IgD-negative memory B cell (primary cell): ENCODE measurements around the gene PTH1R. TPM values are rescaled to one million over a fixed set of nuclear protein-coding genes. Genes with fewer than 3 reads are reported as not detected.

Experiments
- H3K27ac Mint-ChIP-seq, 3 donors: one replicate each; pipeline ENCODE4 v1.8.0; 2020 to 2022; ENCODE audit warnings: mild to moderate bottlenecking in 3 of 3, mixed read lengths in 3 of 3, moderate library complexity in 1 of 3
- H3K27me3 Mint-ChIP-seq: one replicate; pipeline ENCODE4 v1.8.0; 2021; ENCODE audit warnings: mixed read lengths
- H3K36me3 Mint-ChIP-seq: one replicate; pipeline ENCODE4 v1.8.0; 2020; ENCODE audit warnings: mild to moderate bottlenecking, mixed read lengths
- H3K4me1 Mint-ChIP-seq, 3 donors: one replicate each; pipeline ENCODE4 v1.8.0; 2020 to 2022; ENCODE audit warnings: mixed read lengths in 3 of 3, mild to moderate bottlenecking in 1 of 3
- H3K4me3 Mint-ChIP-seq, 4 donors: one replicate each; pipeline ENCODE4 v1.8.0; 2020 to 2022; ENCODE audit warnings: mild to moderate bottlenecking in 4 of 4, mixed read lengths in 4 of 4, moderate library complexity in 3 of 4
- H3K9me3 Mint-ChIP-seq, 3 donors: one replicate each; pipeline ENCODE4 v1.8.0; 2020 to 2021; ENCODE audit warnings: mixed read lengths in 3 of 3, mild to moderate bottlenecking in 1 of 3
- polyA plus RNA-seq: library from polyadenylated mRNA; unstranded; fragments of 300-500 nt; fragmentation: Illumina TruSeq; gene quantifications from one replicate; pipeline ENCODE4 v1.2.3, GENCODE V29; 2021

Gene PTH1R
- polyA plus RNA-seq, 1 donor from 2014 or later: not detected

DNA sequence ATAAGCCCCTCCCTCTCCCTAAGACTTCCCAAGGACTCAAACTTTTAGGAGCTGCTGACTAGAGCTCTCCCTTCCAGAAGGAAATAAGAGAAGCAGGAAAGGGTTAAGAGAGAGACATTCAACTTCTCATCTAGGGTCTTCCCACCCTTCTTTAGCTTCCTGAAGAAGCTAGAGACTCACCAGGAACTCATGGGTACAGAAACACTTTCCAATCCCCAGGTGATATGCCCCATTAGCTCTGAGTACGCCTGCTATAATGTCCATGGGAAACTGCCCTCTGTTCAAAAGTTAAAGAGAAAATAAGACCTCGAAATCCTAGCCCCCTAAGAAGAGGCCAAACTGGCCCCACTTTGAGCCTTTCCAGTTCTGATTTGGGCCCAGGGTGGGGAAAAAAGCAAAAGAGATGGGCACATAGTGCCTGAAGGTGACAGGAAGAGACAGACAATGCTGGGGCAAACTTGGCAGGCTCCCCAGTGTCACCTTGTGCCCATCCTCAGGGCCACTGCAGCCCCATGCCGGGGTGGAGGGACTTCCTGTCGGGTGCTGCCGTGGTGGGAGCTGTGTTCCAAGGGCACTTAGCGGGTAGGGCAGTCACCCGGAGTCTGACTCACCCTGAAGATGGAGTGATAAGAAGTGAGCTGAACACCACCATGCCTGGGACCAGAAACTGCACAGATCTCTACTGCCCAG lies 69.5 kb downstream of the PTH1R start:
- peaks cover 52 to 71% (median 68%) of the 10 kb centered on the region in 3 donors for H3K4me1 Mint-ChIP-seq
- H3K9me3 Mint-ChIP-seq: peaks cover 0 to 2% (median 0%) of the 10 kb centered on the region in 3 donors
- H3K27ac Mint-ChIP-seq: peak overlapping the region; percentile 88 to 91 (median 90)
- peak overlapping the region in 3 of 4 donors; percentile 18 to 83 (median 68) for H3K4me3 Mint-ChIP-seq
- no peaks in the 10 kb centered on the region for H3K27me3 Mint-ChIP-seq
- peaks cover 2% of the 10 kb centered on the region for H3K36me3 Mint-ChIP-seq

DNA sequence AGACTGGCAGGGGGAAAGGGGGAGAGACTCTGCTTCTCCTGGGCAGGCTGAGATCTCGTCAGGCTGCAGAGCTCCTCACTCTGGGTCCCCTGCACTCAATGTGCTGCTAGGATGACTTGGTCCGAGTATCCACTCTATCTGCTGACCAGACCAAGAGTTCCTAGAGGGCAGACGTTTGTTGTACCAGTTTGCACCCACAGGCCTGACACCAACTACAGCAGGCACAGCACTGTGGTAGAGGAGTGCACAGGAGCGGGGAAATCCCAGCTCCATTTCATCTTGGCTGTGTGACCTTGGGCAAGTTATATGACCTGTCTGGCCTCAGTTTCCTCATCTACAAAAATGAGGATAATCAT lies 70.0 kb downstream of the PTH1R start:
- H3K27me3 Mint-ChIP-seq: no peaks in the 10 kb centered on the region
- peaks cover 0 to 2% (median 0%) of the 10 kb centered on the region in 3 donors for H3K9me3 Mint-ChIP-seq
- H3K27ac Mint-ChIP-seq: peak overlapping the region in 2 of 3 donors; percentile 88 to 90
- H3K36me3 Mint-ChIP-seq: peaks cover 2% of the 10 kb centered on the region
- peaks cover 55 to 73% (median 68%) of the 10 kb centered on the region in 3 donors for H3K4me1 Mint-ChIP-seq
- H3K4me3 Mint-ChIP-seq: peak overlapping the region in 3 of 4 donors; percentile 18 to 80 (median 50)

DNA sequence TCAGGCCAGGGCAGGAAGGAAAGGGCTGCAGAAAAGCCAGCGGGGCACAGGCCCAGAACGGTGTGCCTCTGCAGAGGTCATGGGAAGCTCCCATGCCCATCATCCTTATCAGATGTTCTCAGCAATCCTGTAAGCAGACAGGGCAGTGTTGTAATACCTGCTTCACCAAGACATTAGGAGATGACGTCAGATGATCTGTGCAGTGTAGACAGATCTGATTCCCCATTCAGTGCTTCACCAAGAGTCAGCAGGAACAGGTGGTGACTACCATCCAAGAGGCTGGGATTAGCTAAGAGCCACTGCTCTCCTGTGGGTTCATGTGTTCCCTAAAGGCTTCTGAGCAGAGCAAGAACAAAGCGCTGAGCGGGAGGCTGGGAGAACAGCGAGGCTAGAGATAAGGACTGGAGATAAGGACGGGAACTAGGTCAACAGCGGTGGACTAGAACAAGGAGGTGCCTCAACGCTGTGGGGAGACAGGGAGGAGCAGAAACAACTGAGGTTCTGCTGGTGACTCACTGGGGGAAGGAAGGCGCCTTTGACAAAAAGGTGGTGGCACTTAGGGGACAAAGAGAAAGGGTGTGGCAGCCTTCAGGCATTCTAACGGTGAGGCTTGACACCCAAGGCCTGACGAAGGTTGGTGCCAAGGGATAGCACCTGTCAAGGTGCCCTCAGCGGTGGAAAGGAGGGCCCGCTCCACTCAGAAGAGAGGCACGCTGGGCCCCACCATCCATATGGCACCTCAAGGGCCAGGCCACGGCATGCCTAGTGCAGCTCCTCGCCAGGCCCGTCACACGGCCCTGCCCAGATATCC lies 70.7 kb downstream of the PTH1R start:
- peaks cover 0 to 2% (median 0%) of the 10 kb centered on the region in 3 donors for H3K9me3 Mint-ChIP-seq
- H3K4me1 Mint-ChIP-seq: peaks cover 57 to 75% (median 70%) of the 10 kb centered on the region in 3 donors
- H3K27me3 Mint-ChIP-seq: no peaks in the 10 kb centered on the region
- peak overlapping the region in 3 of 4 donors; percentile 18 to 80 (median 50) for H3K4me3 Mint-ChIP-seq
- peak overlapping the region; percentile 88 to 94 (median 90) for H3K27ac Mint-ChIP-seq
- peaks cover 2% of the 10 kb centered on the region for H3K36me3 Mint-ChIP-seq

DNA sequence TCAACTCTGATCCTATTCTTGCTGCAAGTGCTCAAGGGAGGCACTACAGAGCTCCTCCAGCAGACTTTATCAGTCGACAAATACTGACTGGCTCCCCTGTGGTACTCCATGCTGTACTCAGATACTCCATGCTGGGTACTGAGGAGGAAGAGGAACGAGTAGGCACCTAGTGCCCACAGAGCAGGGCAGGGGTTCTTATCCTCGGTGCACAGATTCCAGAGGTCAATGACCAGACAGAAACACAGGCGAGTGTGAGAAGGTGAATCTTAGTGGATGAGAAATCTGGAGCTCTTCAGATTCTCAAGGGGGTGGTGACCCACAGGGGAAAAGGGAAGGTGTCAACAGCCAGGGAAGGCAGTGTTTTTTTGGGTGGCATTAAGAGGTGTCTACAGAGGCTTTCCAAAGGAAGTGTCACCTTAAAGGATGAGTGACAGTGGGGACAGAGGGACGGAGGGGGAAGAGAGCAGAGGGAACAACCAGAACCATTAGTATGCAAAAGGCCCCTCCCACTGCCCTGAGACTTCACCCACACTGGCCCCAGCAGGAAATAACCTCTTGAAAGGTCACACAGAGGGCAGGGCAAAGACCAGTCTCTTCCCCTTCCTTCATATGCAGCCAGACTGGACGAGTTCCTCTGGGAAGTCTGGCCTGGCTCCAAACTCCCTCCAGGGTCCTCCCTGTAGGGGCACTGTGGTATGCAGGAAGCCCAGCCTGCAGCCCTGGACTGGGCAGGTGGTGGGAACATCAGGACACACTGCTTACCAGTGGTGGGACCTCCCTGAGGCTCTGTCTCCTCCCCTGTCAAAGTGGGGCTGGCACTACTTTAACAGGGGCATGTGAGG lies 71.5 kb downstream of the PTH1R start:
- Mint-ChIP-seq H3K36me3 (peaks cover 2% of the 10 kb centered on the region), H3K9me3 (peaks cover 0 to 2% (median 0%) of the 10 kb centered on the region in 3 donors), H3K27ac (peak overlapping the region; percentile 86 to 90 (median 86)), H3K4me1 (peaks cover 63 to 77% (median 73%) of the 10 kb centered on the region in 3 donors), H3K27me3 (no peaks in the 10 kb centered on the region), H3K4me3 (peak overlapping the region in 2 of 4 donors; percentile 87 to 88)

DNA sequence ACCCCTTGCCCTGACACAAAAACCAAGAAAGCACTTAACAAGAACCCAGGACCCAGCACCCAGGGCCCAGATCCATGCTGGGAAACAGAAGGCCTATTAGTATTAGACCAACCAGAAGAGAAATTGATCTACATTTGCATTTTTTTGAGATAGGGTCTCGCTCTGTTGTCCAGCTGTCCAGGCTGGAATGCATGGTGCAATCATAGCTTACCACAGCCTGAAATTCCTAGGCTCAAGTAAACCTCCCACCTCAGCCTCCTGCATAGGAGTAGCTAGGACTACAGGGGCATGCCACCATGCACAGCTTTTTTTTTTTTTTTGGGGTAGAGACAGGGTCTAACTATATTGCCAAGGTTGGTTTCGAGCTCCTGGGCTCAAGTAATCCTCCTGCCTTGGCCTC lies 72.7 kb downstream of the PTH1R start:
- Mint-ChIP-seq H3K36me3 (peaks cover 2% of the 10 kb centered on the region), H3K4me1 (peaks cover 68 to 81% (median 71%) of the 10 kb centered on the region in 3 donors), H3K4me3 (peak overlapping the region in 2 of 4 donors; percentile 59 to 71), H3K9me3 (no peaks in the 10 kb centered on the region), H3K27me3 (no peaks in the 10 kb centered on the region), H3K27ac (peak overlapping the region in 1 of 3 donors; percentile 68)

DNA sequence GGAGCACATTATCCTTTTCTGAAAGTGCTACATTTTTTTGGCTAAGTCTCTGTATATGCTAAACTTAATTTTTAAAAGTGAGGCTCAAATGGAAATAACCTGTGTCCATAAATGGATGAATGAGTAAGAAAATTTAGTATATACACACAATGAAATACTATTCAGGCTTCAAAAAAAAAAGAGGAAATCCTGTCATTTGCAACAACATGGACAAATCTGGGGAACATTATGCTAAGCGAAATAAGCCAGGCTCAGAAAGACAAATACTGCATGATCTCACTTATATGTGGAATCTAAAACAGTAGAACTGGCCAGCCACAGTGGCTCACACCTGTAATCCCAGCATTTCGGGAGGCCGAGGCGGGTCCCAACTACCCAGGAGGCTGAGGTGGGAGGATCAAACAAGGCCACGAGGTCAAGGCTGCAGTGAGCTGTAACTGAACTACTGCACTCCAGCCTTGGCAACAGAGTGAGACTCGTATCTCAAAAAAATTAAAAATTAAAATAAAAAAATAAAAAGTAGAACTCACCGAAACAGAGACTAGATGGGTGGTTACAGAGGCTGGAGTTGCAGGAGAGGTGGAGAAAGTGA lies 73.2 kb downstream of the PTH1R start:
- Mint-ChIP-seq H3K36me3 (peaks cover under 1% of the 10 kb centered on the region), H3K4me1 (peaks cover 70 to 81% (median 71%) of the 10 kb centered on the region in 3 donors), H3K9me3 (no peaks in the 10 kb centered on the region), H3K27me3 (no peaks in the 10 kb centered on the region), H3K27ac (no peak overlapping the region), H3K4me3 (peak overlapping the region in 2 of 4 donors; percentile 11 to 49)

DNA sequence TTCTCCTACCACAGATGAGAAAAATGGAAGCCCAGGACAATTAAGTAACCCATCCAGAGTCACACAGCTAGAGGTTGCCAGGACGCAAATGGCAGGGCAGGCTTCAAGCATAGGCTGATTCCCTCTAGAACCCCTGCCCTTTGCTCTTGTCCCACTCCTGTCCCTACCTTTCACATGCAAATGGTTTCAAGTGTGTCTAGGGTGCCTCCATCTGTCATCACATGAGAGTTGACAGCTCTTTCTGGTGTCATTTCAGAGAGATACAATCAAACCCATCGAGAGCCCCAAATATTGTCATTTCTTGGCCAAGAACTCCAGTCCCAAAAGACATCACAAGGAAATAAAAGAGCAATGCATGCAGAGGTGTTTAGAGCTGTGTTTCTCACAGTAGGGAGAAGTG lies 75.3 kb downstream of the PTH1R start:
- H3K27ac Mint-ChIP-seq: peak overlapping the region; percentile 48 to 85 (median 74)
- H3K36me3 Mint-ChIP-seq: no peaks in the 10 kb centered on the region
- peaks cover 56 to 79% (median 66%) of the 10 kb centered on the region in 3 donors for H3K4me1 Mint-ChIP-seq
- H3K9me3 Mint-ChIP-seq: no peaks in the 10 kb centered on the region
- H3K27me3 Mint-ChIP-seq: no peaks in the 10 kb centered on the region
- H3K4me3 Mint-ChIP-seq: peak overlapping the region; percentile 1 to 85 (median 14)

Other genes with a start within 250 kb of the PTH1R start
- gene ALS2CL, start 184.0 kb upstream of the PTH1R start, polyA plus RNA-seq: 0.10 TPM
- gene TMIE, start 176.3 kb upstream of the PTH1R start, polyA plus RNA-seq: not detected
- gene PRSS50, start 159.9 kb upstream of the PTH1R start, polyA plus RNA-seq: not detected
- not detected for gene MYL3, start 14.3 kb upstream of the PTH1R start, polyA plus RNA-seq
- gene CCDC12, start 99.0 kb downstream of the PTH1R start, polyA plus RNA-seq: 151 TPM
- 6.7 TPM for gene NBEAL2, start 101.9 kb downstream of the PTH1R start, polyA plus RNA-seq